ENCODE measurements around the gene MED22. TPM values are rescaled to one million over a fixed set of nuclear protein-coding genes. Genes with fewer than 3 reads are reported as not detected.

Gene MED22
- total RNA-seq, 1 experiment from 2014 or later, result 26.2 TPM

DNA sequence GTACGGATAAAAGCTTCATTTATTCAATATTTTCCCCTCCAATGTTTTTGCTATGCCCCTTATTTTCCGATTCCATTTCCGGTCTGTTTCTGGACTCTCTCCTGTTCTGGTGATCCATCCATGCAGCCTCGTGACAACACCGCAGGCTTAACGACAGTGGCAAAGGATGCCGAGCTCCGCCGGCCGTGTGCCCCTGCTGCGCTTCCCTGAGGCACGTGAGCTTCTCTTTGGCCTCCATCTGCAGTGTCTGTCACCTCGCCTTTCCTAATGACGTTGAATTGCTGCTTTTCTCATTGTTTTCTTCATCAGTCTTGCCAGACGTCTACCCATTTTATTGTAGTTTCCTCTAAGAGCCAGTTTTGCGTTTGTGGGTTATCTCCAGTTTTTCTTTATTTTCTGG, 40.6 kb downstream of the MED22 start:
- CTCF ChIA-PET, result no interaction called here
- POLR2A ChIA-PET, result no interaction called here

DNA sequence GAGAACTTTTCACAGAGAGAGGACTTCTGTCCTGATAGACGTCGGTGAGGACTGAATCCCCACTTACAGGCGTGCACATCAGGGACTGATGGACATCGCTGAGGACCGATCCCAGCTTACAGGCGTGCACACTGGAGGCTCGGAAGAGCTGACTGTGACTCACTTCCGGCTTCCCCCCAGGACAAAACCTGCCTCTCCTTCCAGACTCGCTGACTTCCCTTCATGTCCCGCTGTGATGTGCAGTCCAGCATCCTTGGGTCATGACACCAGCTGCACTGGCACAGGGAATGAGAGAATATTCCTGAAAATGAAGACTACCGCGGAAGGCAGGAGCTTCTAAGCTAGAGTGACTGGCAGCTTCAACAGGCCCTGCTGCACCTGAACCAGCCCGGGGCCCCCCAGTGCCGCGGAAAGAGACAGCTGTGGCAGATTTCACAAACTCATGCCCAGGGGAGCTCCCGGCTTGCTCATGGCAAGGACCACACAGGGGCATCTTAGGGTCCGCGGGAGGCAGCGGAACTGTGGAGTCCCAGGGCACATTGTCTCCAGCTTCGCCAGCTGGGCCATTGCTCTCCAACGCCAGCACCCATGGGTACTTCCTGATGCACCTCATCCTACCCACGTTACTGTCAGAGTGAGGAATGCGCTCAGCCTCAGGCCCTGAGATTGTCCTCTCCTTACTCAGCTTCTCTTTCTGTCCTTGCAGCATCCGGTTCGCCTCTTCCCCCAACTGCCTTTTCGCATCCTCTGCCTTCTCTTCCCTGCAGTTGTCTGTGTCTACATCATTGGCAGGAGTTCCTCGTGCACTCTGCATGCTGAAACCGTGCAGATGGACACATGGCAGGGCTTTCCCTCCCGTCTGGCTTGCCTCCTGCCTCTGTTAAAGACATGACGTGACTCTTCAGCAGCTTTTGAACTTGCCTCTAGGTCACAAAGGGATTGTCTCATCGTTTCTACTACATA, 41.4 kb downstream of the MED22 start:
- TF ChIP-seq, protein P1, sequence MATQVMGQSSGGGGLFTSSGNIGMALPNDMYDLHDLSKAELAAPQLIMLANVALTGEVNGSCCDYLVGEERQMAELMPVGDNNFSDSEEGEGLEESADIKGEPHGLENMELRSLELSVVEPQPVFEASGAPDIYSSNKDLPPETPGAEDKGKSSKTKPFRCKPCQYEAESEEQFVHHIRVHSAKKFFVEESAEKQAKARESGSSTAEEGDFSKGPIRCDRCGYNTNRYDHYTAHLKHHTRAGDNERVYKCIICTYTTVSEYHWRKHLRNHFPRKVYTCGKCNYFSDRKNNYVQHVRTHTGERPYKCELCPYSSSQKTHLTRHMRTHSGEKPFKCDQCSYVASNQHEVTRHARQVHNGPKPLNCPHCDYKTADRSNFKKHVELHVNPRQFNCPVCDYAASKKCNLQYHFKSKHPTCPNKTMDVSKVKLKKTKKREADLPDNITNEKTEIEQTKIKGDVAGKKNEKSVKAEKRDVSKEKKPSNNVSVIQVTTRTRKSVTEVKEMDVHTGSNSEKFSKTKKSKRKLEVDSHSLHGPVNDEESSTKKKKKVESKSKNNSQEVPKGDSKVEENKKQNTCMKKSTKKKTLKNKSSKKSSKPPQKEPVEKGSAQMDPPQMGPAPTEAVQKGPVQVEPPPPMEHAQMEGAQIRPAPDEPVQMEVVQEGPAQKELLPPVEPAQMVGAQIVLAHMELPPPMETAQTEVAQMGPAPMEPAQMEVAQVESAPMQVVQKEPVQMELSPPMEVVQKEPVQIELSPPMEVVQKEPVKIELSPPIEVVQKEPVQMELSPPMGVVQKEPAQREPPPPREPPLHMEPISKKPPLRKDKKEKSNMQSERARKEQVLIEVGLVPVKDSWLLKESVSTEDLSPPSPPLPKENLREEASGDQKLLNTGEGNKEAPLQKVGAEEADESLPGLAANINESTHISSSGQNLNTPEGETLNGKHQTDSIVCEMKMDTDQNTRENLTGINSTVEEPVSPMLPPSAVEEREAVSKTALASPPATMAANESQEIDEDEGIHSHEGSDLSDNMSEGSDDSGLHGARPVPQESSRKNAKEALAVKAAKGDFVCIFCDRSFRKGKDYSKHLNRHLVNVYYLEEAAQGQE (IDR thresholded peaks at IDR 0.05; ENCODE audit: insufficient read depth in 1 of 2, low read depth in 2 of 2, low read length in 1 of 2), result no peak
- TF ChIP-seq POLR2AphosphoS5 (IDR thresholded peaks at IDR 0.05; ENCODE audit: low read depth, low read length) (no peak), TCF7L2 (IDR thresholded peaks at IDR 0.05; ENCODE audit: low read depth, low read length) (no peak), SIN3A (IDR thresholded peaks at IDR 0.05; ENCODE audit: borderline replicate concordance, insufficient read depth, low read depth, low read length) (no peak)
- TF ChIP-seq, protein P2, sequence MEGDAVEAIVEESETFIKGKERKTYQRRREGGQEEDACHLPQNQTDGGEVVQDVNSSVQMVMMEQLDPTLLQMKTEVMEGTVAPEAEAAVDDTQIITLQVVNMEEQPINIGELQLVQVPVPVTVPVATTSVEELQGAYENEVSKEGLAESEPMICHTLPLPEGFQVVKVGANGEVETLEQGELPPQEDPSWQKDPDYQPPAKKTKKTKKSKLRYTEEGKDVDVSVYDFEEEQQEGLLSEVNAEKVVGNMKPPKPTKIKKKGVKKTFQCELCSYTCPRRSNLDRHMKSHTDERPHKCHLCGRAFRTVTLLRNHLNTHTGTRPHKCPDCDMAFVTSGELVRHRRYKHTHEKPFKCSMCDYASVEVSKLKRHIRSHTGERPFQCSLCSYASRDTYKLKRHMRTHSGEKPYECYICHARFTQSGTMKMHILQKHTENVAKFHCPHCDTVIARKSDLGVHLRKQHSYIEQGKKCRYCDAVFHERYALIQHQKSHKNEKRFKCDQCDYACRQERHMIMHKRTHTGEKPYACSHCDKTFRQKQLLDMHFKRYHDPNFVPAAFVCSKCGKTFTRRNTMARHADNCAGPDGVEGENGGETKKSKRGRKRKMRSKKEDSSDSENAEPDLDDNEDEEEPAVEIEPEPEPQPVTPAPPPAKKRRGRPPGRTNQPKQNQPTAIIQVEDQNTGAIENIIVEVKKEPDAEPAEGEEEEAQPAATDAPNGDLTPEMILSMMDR (IDR thresholded peaks at IDR 0.05), result no peak
- Histone ChIP-seq H3K4me1 (ENCODE audit: control insufficient read depth, insufficient read depth, low read length) (no peaks in the 10 kb centered on the region), H3K36me3 (ENCODE audit: control insufficient read depth, insufficient read depth, low read length) (no peaks in the 10 kb centered on the region), H3K9me3 (ENCODE audit: control insufficient read depth, insufficient read depth, low read depth, low read length) (no peaks in the 10 kb centered on the region), H3K4me3 (ENCODE audit: low read depth in 2 of 2, low read length in 2 of 2) (no peak overlapping the region), H3K27ac (ENCODE audit: low read length) (no peak overlapping the region), H3K27me3 (ENCODE audit: control insufficient read depth, insufficient read depth, low read length) (no peaks in the 10 kb centered on the region)
- ATAC-seq, result no peak
- ChIA-PET POLR2A (interaction anchor here (0.7 kb wide), 1 partner anchor 372 kb away, joined by 3 read pairs; no protein-coding TSS in a partner anchor), CTCF (no interaction called here)
- DNase-seq (ENCODE audit: low read depth, low spot score), result no peak
- in situ Hi-C loops (cut with HindIII; ENCODE audit: low pct_unique_long_range_greater_than_20kb, low sequenced_read_pairs), result no loop called here
- no TSS peak for BruUV-seq (replicated peaks)
- intact Hi-C loops (cut with micrococcal nuclease; ENCODE audit: unreplicated experiment), result no loop called here

More for the DNA sequence above, 40.6 kb downstream of the MED22 start:
- H3K27me3 ChIP-seq (ENCODE audit: control insufficient read depth, insufficient read depth, low read length), result no peaks in the 10 kb centered on the region
- H3K4me3 ChIP-seq (ENCODE audit: low read depth in 2 of 2, low read length in 2 of 2), result no peak overlapping the region
- H3K4me1 ChIP-seq (ENCODE audit: control insufficient read depth, insufficient read depth, low read length), result no peaks in the 10 kb centered on the region
- intact Hi-C loops (cut with micrococcal nuclease; ENCODE audit: unreplicated experiment), result no loop called here
- no peak overlapping the region for H3K27ac ChIP-seq (ENCODE audit: low read length)
- H3K36me3 ChIP-seq (ENCODE audit: control insufficient read depth, insufficient read depth, low read length), result no peaks in the 10 kb centered on the region
- ATAC-seq (no peak), DNase-seq (ENCODE audit: low read depth, low spot score) (no peak)
- TF ChIP-seq TCF7L2 (IDR thresholded peaks at IDR 0.05; ENCODE audit: low read depth, low read length), result no peak
- TF ChIP-seq, protein P1 (IDR thresholded peaks at IDR 0.05; ENCODE audit: insufficient read depth in 1 of 2, low read depth in 2 of 2, low read length in 1 of 2), result no peak
- no peak for TF ChIP-seq POLR2AphosphoS5 (IDR thresholded peaks at IDR 0.05; ENCODE audit: low read depth, low read length)
- TF ChIP-seq, protein P2 (IDR thresholded peaks at IDR 0.05), result no peak
- no peak for TF ChIP-seq SIN3A (IDR thresholded peaks at IDR 0.05; ENCODE audit: borderline replicate concordance, insufficient read depth, low read depth, low read length)
- no peaks in the 10 kb centered on the region for H3K9me3 ChIP-seq (ENCODE audit: control insufficient read depth, insufficient read depth, low read depth, low read length)
- in situ Hi-C loops (cut with HindIII; ENCODE audit: low pct_unique_long_range_greater_than_20kb, low sequenced_read_pairs), result no loop called here
- BruUV-seq (replicated peaks), result no TSS peak
